Measurements from ENCODE around the gene KIF13A.

KIF13A gene

GRCh38 chr6:17839513-17840223 lies 147.8 kb downstream of the KIF13A start:
- DNase-seq (ENCODE audit: low read depth), result no peak
- H3K4me3 ChIP-seq (ENCODE audit: control insufficient read depth, low read depth, low read length), result no peak overlapping the region
- no peak for TF ChIP-seq CTCF (IDR thresholded peaks at IDR 0.05; ENCODE audit: control insufficient read depth, insufficient read depth, low read depth, low read length, missing control alignments)

- no peak for DNase-seq (ENCODE audit: low read depth)
- no peak for TF ChIP-seq CTCF (IDR thresholded peaks at IDR 0.05; ENCODE audit: control insufficient read depth, insufficient read depth, low read depth, low read length, missing control alignments)
- no peak overlapping the region for H3K4me3 ChIP-seq (ENCODE audit: control insufficient read depth, low read depth, low read length)
These were observed 151.1 kb downstream of the KIF13A start for GRCh38 chr6:17836293-17836692.

- no peak overlapping the region for H3K4me3 ChIP-seq (ENCODE audit: control insufficient read depth, low read depth, low read length)
- no peak for TF ChIP-seq CTCF (IDR thresholded peaks at IDR 0.05; ENCODE audit: control insufficient read depth, insufficient read depth, low read depth, low read length, missing control alignments)
- no peak for DNase-seq (ENCODE audit: low read depth)
These were observed 151.7 kb downstream of the KIF13A start for GRCh38 chr6:17835784-17836183.

- no peak overlapping the region for H3K4me3 ChIP-seq (ENCODE audit: control insufficient read depth, low read depth, low read length)
- peak; percentile 58 for DNase-seq (ENCODE audit: low read depth)
- TF ChIP-seq CTCF (IDR thresholded peaks at IDR 0.05; ENCODE audit: control insufficient read depth, insufficient read depth, low read depth, low read length, missing control alignments), result no peak
These were observed 156.3 kb downstream of the KIF13A start for GRCh38 chr6:17831135-17831534.

GRCh38 chr6:17829905-17830304 lies 157.5 kb downstream of the KIF13A start:
- H3K4me3 ChIP-seq (ENCODE audit: control insufficient read depth, low read depth, low read length), result no peak overlapping the region
- no peak for TF ChIP-seq CTCF (IDR thresholded peaks at IDR 0.05; ENCODE audit: control insufficient read depth, insufficient read depth, low read depth, low read length, missing control alignments)
- no peak for DNase-seq (ENCODE audit: low read depth)

GRCh38 chr6:17828149-17828548 lies 159.3 kb downstream of the KIF13A start:
- no peak for DNase-seq (ENCODE audit: low read depth)
- no peak overlapping the region for H3K4me3 ChIP-seq (ENCODE audit: control insufficient read depth, low read depth, low read length)
- no peak for TF ChIP-seq CTCF (IDR thresholded peaks at IDR 0.05; ENCODE audit: control insufficient read depth, insufficient read depth, low read depth, low read length, missing control alignments)

All from AG09309 (cell line).